ENCODE results near the gene COL6A2. TPM values are rescaled to one million over a fixed set of nuclear protein-coding genes. Genes with fewer than 3 reads are reported as not detected.

The COL6A2 gene
- total RNA-seq, 1 donor from 2014 or later: 5.2 TPM

- Mint-ChIP-seq H3K27me3 (ENCODE audit: insufficient read depth, low read depth) (no peaks in the 10 kb centered on the region), H3K27ac (no peak overlapping the region), H3K9me3 (no peaks in the 10 kb centered on the region), H3K36me3 (peaks cover 2% of the 10 kb centered on the region), H3K4me3 (no peak overlapping the region), H3K4me1 (no peaks in the 10 kb centered on the region)
- Histone ChIP-seq H3F3A (ENCODE audit: low read depth) (no peaks in the 10 kb centered on the region), H3K9me3 (ENCODE audit: low read depth) (no peaks in the 10 kb centered on the region), H2AFZ (replicated peaks) (no peak overlapping the region), H3K4me3 (no peak overlapping the region), H3K4me1 (no peaks in the 10 kb centered on the region), H3K4me2 (no peak overlapping the region), H3K27me3 (no peaks in the 10 kb centered on the region), H3K79me2 (ENCODE audit: low read depth) (no peaks in the 10 kb centered on the region), H4K20me1 (ENCODE audit: low read depth) (no peaks in the 10 kb centered on the region), H3K36me3 (no peaks in the 10 kb centered on the region), H3K9ac (no peak overlapping the region), H3K27ac (no peak overlapping the region)
- DNase-seq (ENCODE audit: low spot score): no peak
- no peak for TF ChIP-seq EZH2phosphoT487 (IDR thresholded peaks at IDR 0.05)
- TF ChIP-seq EZH2 (IDR thresholded peaks at IDR 0.05): no peak
- TF ChIP-seq, protein P1, sequence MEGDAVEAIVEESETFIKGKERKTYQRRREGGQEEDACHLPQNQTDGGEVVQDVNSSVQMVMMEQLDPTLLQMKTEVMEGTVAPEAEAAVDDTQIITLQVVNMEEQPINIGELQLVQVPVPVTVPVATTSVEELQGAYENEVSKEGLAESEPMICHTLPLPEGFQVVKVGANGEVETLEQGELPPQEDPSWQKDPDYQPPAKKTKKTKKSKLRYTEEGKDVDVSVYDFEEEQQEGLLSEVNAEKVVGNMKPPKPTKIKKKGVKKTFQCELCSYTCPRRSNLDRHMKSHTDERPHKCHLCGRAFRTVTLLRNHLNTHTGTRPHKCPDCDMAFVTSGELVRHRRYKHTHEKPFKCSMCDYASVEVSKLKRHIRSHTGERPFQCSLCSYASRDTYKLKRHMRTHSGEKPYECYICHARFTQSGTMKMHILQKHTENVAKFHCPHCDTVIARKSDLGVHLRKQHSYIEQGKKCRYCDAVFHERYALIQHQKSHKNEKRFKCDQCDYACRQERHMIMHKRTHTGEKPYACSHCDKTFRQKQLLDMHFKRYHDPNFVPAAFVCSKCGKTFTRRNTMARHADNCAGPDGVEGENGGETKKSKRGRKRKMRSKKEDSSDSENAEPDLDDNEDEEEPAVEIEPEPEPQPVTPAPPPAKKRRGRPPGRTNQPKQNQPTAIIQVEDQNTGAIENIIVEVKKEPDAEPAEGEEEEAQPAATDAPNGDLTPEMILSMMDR (IDR thresholded peaks at IDR 0.05): no peak
These were observed 22.7 kb downstream of the COL6A2 start for GRCh38 chr21:46120301-46121285.

DNA sequence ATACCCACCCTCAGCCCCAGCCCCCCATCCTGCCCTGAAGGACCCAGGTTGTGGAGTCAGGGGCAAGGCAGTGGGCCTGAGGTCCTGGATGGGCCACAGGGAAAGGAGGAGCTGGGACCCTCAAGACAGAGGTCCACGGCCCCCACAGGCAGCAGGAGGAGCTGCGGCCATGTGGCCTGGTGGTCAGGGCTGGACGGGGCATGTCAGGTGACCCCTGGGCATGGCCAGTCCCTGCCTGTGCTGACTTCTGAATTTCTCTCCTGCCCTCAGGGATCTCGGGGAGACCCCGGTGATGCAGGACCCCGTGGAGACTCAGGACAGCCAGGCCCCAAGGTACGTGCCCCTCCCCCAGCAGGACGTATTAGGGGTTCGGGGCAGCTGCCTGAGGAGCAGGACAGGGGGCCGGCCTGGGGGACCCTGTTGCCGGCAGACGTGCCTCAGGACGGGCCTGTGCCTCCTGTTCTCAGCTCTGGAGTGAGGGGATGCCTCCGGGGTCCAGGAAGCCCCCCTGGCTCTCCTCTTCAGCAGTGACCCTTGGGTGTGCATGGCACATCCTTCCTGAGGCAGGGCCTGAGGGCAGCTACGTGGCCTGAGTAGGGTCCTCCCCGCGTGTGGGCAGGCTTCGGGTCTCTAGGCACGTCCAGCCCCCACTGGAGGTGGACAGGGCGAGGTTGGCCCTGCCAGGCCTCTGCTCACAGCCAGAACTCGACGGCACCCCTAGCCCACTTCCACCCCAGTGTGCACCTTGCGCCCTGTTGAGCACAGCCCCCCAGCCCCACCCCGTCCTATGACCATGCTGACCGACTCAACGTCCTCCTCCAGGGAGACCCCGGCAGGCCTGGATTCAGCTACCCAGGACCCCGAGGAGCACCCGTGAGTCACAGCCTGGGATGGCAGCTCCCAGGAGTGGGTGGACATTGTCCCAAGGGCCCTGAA, 23.6 kb downstream of the COL6A2 start:
- H3K36me3 ChIP-seq: no peaks in the 10 kb centered on the region

DNA sequence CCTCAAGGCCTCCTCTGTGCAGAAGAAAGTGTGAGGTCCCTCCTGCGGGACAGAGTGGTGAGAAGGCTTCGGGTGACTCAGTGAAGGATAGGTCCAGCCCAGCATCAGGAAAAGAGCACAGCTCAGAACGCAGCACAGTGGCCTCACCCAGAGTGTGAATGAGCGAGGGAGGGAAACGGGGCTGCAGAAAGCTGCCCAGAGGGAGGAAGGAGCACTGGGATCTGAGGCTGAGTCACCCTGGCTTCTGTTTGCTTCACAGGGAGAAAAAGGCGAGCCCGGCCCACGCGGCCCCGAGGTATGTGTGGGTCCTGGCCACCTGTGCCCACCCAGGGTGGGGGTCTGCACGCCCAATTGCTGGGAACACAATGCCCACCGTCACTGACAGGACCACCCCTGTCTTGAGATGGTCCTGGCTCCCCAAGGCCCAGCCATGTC, 24.3 kb downstream of the COL6A2 start:
- Mint-ChIP-seq H3K27ac (no peak overlapping the region), H3K27me3 (ENCODE audit: insufficient read depth, low read depth) (no peaks in the 10 kb centered on the region), H3K4me1 (no peaks in the 10 kb centered on the region), H3K4me3 (no peak overlapping the region), H3K9me3 (no peaks in the 10 kb centered on the region), H3K36me3 (no peaks in the 10 kb centered on the region)
- Histone ChIP-seq H2AFZ (replicated peaks) (no peak overlapping the region), H3K36me3 (no peaks in the 10 kb centered on the region), H3K9me3 (ENCODE audit: low read depth) (no peaks in the 10 kb centered on the region), H3K79me2 (ENCODE audit: low read depth) (no peaks in the 10 kb centered on the region), H3K27ac (no peak overlapping the region), H4K20me1 (ENCODE audit: low read depth) (no peaks in the 10 kb centered on the region), H3F3A (ENCODE audit: low read depth) (no peaks in the 10 kb centered on the region), H3K4me3 (no peak overlapping the region), H3K9ac (no peak overlapping the region), H3K4me2 (no peak overlapping the region), H3K27me3 (no peaks in the 10 kb centered on the region), H3K4me1 (no peaks in the 10 kb centered on the region)
- no peak for DNase-seq (ENCODE audit: low spot score)
- TF ChIP-seq EZH2phosphoT487 (IDR thresholded peaks at IDR 0.05) (no peak), EZH2 (IDR thresholded peaks at IDR 0.05) (no peak)
- TF ChIP-seq, protein P1 (IDR thresholded peaks at IDR 0.05): no peak

More for the DNA sequence above, 23.6 kb downstream of the COL6A2 start:
- no peaks in the 10 kb centered on the region for H3F3A ChIP-seq (ENCODE audit: low read depth)
- no peak overlapping the region for H3K27ac ChIP-seq
- no peaks in the 10 kb centered on the region for H4K20me1 ChIP-seq (ENCODE audit: low read depth)
- no peak for DNase-seq (ENCODE audit: low spot score)
- H3K4me1 ChIP-seq: no peaks in the 10 kb centered on the region
- no peaks in the 10 kb centered on the region for H3K9me3 ChIP-seq (ENCODE audit: low read depth)
- H3K79me2 ChIP-seq (ENCODE audit: low read depth): no peaks in the 10 kb centered on the region
- Mint-ChIP-seq H3K9me3 (no peaks in the 10 kb centered on the region), H3K4me1 (no peaks in the 10 kb centered on the region), H3K4me3 (no peak overlapping the region), H3K27ac (no peak overlapping the region), H3K27me3 (ENCODE audit: insufficient read depth, low read depth) (no peaks in the 10 kb centered on the region), H3K36me3 (peaks cover 2% of the 10 kb centered on the region)
- H2AFZ ChIP-seq (replicated peaks): no peak overlapping the region
- no peak overlapping the region for H3K4me2 ChIP-seq
- H3K4me3 ChIP-seq: no peak overlapping the region
- no peak for TF ChIP-seq EZH2phosphoT487 (IDR thresholded peaks at IDR 0.05)
- H3K9ac ChIP-seq: no peak overlapping the region
- H3K27me3 ChIP-seq: no peaks in the 10 kb centered on the region

All from neural progenitor cell (in vitro differentiated cells).